NCI-H1105 treated with DMSO at 0.1 percent for 48 hours (cell line): Measurements from ENCODE around the gene SOCS7.
"Not testable (repeated sequence)": the region's sequence is repeated elsewhere in the genome, so short reads cannot be mapped to it uniquely, and the experiment has no call there.

Experiments used
- DNase-seq: peaks from one replicate; lab custom pipeline; 2025; lab: John Stamatoyannopoulos, UW

The SOCS7 gene

GRCh38 chr17:38421871-38422827, 70.5 kb downstream of the SOCS7 start:
- no peak for DNase-seq

DNA sequence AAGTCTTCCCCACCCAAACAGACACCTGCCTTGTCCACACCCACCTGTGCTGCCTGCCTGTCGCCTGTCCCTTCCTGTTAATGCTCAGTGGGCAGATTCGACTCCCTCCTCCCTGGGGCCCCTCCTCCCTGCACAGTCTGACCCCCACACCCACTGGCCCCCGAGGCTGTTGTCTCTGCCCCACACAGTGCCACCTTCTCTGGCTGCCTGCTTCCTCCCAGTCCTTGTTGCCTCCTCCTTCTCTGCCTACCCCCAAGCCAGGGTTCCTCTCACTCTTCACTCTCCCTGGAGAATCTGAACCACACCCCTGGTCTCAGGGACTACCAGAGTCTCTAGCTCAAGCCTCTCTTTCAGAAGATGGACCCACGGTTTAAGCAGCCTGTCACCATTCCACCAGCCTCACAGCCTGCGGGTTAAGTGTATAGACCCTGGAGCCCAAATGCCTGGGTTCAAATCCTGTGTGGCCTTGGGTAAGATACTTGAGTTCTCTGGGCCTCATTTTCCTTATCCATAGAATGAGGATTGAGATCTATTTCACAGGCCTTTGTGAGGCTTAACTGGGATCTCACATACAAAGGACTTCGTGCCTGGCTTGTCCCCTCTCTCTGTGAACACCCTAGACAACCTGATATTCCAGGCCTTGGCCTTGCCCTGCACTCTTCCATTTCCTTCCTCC, 72.8 kb downstream of the SOCS7 start:
- DNase-seq, result no peak

- DNase-seq, result no peak
These were observed 73.4 kb downstream of the SOCS7 start for GRCh38 chr17:38425031-38425430.

DNA sequence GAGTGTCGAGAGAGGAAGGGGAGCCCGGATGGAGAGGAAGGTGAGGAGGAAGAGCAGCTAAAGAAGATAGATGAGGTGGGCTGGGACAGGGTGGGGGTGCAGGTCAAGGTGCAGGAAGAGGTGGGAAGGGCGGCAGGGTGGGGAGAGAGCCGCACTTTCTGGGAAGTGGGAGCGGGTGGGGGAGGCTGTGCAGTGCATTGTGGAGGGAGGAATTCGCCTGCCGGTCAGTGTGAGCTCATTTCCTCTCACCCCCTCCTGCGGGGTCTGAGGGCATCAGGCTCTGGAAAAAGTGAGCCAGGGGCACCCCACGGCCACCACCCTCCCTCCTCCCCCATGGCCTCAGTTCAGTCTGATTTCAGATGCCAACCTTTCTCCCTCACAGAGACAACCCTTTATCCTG, 74.1 kb downstream of the SOCS7 start:
- no peak for DNase-seq

DNA sequence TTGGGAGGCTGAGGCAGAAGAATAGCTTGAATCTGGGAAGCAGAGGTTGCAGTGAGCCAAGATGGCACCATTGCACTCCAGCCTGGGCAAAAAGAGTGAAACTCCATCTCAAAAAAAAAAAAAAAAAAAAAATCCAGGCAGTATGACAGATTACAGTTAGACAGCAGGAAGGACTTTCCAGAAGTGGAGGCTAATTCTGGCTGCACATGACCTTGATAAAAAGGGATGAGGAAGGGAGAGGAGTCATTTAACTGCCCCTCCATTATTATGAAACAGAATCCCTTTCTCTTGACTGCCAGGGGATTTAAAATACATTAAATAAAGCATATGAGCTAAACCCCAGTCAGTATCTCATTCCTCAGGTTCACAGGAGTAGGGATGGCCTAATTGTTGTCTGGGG, 74.8 kb downstream of the SOCS7 start:
- no peak for DNase-seq

DNA sequence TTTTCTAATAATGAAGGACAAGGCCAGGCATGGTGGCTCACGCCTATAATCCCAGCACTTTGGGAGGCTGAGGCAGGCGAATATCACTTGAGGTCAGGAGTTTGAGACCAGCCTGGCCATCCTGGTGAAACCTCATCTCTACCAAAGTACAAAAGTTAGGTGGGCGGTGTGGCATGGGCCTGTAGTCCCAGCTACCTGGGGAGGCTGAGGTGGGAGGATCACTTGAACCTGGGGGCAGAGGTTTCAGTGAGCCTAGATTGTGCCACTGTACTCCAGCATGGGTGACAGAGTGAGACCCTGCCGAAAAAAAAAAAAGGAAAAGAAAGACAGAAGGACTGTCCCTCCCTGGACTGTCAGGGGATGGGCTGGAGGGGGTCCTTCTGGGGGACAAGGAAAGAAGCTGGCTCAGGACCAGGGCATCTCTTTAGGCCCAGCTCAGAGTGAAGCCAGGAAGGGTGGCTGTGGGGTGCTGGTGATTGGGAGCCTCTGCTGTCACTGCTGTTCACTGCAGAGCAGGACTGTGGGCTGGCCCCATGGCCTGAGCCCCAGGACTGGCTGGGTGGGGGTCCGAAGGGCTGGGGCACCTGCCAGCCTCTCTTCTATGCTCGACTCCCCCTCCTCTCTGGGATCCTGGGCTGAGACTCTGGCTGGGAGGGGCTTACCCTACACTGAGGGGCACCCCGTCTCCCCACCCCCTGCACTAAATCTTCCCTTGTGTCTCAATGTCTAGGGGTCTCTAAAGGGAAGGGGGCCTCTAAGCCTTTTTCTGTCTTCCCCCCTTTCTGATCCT, 75.7 kb downstream of the SOCS7 start:
- DNase-seq, result no peak

DNA sequence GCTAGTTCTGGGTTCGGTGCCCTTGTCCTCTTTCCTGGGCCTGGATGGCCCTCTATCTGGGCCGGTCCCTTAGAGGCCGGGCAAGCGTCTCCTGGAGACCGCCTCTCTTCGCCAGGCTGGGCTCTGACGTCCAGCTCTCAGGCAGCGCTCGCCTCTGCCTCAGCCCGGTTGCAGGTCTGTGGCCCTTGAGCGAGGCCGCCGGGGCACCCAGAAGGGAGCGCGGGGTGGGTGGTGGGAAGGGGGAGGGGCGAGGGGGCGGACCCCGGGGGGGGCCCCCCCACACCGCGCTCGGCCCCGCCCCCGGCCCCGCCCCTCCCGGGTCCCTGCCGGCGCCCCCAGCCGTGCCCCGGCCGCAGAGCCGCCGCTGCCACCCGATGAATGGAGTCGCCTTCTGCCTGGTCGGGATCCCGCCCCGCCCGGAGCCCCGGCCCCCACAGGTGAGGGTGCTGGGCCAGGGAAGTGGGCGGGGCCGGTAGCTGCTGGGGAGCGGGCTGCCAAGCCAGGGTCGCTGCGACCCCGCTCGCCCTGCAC, 76.5 kb downstream of the SOCS7 start, which contains the start of gene ARHGAP23:
ARHGAP23 (plus strand) TSS at position 353 of the 531 bp plus-strand sequence; CDS start at position 375, 22 bp downstream.
- no peak for DNase-seq

- no peak for DNase-seq
These were observed 77.2 kb downstream of the SOCS7 start for GRCh38 chr17:38428643-38429371.

DNA sequence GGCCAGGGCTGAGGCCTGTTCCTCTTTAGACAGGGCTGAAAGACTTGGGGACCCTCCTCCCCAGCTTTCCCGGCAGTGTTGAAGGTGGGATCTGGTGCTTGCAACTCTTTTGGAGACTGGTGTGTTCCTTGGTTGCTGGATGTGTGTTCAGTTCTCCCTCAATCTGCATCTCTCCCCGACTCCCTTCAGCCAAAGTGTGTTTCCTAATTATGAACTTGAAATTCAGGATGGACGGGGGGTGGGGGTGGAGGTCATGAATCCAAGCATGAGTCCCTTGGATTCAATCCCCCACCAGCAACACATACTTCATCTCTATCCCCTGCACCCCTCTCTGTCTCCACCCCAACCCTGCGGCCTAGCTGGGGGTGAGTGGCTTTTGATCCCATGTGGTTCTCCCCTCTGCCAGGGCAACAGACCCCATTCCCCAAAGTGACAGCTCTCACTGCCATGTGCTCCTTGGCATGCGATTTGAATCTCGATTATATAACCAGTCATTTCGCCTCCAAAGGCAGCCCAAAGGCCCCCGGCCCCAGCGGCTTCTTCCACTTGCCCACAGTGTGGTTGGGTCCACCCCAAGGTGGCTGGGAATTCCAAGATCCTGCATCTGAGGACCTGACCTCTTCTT, 77.9 kb downstream of the SOCS7 start:
- DNase-seq, result no peak

DNA sequence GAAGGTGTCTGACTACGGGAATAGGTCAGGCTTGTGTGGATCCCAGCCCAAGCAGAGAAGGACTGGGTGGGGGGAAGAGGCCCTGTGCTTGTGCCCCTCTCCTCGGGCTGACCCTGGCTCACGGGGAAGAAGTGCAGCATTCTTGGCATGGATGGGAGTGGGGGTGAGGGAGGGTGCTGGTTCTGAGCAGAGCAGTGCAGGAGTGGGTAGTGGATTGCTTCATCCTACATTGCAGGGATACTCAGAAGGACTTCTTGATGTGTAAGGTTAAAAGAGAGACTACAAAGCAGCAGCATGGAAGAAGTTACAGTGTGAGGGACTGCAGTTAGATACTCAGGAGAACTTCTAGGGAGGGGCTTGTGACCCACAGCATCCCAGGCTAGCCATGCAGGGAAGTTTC, 78.7 kb downstream of the SOCS7 start:
- DNase-seq, result no peak

GRCh38 chr17:38430822-38431221, 79.2 kb downstream of the SOCS7 start:
- no peak for DNase-seq

DNA sequence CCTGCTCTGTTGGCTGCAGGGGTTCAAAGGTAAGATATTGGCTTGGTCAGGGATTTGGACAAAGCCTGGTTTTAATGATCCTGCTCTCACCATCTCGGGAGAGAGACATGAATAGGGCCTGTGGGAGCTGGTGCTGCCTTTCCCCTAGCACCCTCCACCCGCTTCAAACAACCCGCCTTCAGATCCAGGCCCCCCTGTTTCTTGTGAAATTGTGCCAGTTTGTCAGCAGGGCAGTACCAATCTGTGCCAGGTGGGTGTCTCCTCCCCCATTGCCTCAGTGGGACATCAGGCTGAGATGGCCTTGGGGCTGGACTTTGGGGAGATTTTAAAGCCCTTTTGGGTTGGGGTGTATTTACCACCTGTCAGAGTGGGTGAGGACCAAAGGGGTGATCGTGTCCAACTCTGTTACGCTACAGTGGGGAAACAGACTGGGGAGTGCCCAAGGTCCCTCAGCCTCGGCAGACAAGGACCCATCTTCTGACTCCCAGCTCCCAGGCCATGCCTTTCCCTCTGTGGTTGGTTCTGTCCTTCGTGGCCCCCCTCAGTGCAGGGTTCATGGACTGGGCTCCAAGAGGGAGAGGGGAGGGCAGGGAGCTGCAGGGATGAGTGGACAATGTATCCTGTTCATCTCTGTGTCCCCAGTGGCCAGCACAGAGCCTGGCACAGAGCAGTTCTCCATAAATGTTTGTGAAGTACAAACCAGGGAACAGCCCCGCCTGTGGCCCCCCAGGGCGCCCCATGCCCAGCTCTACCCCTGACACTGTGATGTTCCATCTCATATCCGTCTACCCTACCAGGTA, 79.9 kb downstream of the SOCS7 start:
- no peak for DNase-seq

GRCh38 chr17:38434178-38434665, 82.6 kb downstream of the SOCS7 start:
- DNase-seq, result no peak

DNA sequence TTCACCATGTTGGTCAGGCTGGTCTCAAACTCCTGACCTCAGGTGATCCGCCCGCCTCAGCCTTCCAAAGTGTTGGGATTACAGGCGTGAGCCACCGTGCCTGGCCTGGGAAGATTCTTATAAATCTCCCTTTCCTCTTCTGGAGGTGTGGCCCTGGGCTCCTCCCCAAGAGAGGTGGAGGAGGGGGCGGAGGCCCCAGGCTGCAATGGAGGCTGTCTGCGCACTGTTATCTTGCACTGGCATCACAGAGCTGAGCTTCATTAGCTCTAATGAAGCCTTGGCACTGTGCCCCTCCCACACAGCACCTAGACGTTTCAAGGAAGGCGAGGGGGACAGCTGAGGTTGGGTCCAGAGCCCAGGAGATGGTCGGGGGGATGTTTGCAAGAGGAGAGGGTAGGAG, 84.2 kb downstream of the SOCS7 start:
- no peak for DNase-seq

DNA sequence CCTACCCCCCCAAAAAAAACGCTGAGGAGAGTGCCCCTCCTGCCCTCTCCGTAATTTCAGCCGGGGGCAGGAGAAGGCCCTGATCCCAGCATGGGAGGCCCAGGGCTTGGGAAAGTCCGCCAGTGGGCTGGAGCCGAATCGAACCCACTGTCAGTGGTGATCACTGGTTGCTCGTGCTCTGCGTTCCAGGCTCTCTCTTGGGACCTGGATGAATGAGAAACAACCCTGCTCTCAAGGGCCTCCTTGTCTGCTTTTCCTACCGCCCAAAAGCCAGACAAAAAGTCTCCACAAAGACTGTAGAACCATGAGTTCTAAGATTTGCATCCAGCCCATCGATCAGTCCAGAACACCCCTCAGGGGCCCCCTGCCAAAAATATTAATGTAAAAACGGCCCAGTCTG, 84.7 kb downstream of the SOCS7 start:
- no peak for DNase-seq

GRCh38 chr17:38437313-38437712, 85.7 kb downstream of the SOCS7 start:
- DNase-seq, result not testable (repeated sequence)

- no peak for DNase-seq
These were observed 87.8 kb downstream of the SOCS7 start for GRCh38 chr17:38439436-38439835.

DNA sequence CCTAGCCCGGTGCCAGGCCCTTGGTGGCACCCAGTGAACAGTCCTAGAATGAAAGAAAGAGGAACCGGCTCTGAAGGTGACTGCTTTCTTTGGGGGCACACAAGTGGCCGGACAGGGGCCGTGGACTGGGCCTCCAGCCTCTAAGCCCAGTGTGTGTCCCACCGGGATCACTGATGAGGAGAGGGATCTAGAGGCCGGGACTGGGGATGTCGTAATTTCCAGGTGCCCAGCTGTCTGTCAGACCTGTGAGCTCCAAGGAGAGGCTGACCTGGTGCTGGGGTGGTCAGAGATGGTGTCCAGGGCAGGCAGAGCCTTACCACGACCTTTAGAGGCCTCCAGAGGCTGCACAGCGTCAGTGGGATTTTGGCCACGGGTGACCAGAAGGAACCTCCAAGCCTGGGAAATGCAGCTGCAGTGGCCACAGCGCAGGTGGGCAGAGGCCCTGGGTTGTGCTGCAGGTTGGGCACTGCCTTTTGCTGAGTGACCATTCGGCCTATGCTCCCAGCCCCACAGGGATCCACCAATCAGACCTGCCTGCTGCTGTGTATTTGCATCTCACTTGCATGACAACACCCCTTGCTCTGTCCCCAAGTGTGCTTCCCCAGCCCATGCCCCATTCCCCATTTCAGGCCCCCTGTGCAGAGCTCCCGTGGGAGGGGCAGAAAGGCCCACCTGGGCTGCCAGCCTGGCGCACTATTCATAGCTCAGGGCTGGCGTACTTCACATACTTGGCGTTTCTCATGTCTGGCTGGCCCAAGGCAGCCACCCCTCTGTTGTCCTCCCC, 89.2 kb downstream of the SOCS7 start:
- no peak for DNase-seq

GRCh38 chr17:38441429-38442061, 89.9 kb downstream of the SOCS7 start:
- DNase-seq, result no peak
